Posterior cingulate gyrus (tissue), 11 donors: ENCODE data around the gene EED.

Experiments
- DNase-seq, 10 donors: peaks; one replicate each; pipeline versions ENCODE4 v3.0.0 to v3.0.0-alpha.2; 2020 to 2021; ENCODE audit warnings: mixed read lengths in 3 of 10
- intact Hi-C: fragments of 100-400 bp; cut with DNase I; formaldehyde crosslinking; loops from one replicate; pipeline ENCODE4 v1.15.1; 2023

Gene EED

DNA sequence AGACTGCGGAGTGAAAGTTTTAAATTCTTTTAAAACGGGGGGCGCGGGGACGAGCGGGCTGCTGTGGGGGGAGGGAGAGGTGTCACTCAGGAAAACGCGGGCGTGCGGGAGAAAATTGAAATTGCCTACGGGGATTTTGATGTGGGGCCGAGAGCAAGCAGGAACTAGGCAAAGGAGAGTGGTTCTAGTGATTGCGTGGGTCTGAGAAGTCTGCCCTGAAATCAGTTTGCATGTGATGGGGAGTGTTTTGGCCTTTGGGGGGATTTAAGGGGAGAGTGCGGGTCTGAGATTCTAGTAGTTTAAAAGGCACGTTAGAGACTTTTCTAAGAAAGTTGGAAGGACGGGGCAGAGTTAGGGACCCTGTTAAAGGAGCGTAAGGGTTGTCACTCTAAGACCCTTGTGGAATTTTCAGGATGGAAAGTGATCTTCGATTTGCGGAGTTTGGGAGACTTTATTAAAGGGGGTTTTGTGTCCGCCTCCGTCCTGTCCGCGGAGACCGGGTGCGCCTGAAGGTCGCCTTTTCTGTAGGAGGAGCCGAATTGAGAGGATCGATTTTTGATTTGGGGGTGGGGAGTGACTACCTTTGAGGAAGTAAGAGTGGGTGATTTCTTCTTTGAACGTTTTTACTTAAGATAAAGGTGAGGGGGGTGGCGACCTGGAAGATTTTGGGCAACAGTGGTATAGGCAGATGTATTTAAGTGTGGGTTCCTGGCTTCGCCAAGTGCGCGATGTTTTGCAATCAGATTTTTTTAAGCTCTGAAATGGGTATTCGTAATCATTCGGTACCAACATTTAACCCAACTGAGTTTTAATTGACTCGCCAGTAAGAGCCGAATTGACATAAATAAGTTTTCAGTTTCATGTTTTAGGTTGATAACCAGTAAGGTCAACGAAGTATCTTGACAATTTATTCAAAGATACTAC is 1.1 kb downstream of the EED start:
- DNase-seq, result no peak
- intact Hi-C loops, result loop anchor here (2.0 kb wide), 1 partner anchor 57 kb away; the partner anchor contains the start of gene HIKESHI

DNA sequence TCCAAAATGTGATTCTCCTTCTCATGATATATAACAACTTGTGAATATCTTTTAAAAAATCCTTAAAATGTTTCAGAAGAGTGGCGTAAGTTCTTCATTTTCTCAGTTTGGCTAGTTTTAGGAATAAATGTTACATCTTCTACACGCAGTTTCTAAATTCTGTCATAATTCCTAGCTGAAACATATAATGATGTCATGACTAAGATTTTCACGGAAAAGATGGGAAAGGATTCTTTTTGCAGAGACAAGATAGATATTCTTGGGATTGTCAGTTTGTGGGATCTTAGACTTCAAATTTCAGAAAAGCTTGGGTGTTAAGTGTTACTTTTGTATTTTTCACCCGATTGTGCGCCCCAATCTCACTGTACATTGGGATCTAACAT is 1.7 kb downstream of the EED start:
- DNase-seq, result no peak
- intact Hi-C loops, result no loop called here

DNA sequence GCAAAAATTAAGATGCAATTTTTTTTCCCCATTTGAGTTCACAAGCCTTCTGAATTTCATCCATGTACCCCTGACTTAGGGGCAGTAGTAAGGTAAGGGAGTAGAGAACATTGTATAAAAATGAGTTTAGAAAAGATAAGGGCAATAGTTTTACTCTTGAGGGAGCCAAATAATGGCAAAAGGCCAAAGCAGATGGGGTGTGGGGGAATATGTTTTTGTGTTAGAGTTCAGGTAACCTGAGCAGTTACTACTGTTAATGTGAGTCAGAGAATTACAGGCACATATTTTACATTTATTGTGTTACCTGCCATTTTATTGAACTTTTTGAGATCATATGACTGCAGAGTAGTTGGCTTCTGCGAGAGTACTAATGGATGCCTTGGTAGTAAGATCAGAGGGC is 3.1 kb downstream of the EED start:
- intact Hi-C loops, result no loop called here
- no peak for DNase-seq

DNA sequence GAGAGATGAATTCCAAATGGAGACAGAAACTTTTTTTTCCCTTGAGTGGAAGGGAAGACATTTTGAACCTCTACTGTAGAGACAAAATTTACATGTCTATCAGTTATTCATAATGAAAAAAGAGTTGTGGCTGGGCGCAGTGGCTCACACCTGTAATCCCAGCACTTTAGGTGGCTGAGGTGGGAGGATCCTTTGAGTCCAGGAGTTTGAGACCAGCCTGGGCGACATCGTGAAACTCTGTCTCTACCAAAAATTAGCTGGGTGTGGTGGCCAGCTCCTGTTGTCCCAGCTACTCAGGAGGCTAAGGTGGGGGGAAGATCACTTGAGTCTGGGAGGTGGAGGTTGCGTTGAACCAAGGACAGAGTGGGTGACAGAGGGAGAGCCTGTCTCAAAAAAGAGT is 4.1 kb downstream of the EED start:
- intact Hi-C loops, result no loop called here
- no peak for DNase-seq

DNA sequence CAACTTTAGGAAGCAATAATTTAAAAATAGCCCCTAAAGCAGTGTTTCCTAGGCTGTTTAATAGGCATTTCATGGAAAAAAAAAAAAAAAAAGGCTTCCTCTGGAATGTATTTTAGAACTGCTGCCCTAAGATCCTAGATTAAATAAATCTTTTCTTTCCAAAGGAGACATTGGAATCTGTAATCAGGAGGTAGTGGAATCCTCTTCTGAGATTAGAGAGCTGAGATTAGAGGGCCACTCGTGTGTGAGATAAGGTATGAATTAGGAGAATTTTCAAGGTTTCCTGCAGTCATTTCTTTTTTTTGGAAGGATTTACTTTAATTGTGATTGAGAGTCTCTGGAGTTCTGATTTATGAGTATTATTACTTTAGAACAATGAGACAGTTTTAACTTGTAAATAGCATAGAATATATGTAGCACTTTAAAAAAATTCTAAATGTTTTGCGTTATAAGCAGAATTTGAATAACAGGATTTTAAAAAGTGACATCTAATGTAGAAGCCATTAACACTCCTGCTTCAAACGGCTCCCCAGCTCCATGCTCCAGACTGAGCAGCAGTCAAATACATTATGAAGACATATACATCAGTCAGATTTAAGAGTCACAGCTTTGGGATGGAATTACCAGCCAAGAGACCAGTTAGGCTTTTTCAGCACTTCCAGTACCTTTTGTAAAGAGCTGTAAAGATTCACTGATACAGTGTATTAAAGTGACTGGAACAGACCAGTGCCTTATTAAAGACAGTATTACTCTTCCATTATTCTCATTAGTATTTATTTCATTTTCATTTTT is 5.0 kb downstream of the EED start:
- intact Hi-C loops, result no loop called here
- no peak for DNase-seq

DNA sequence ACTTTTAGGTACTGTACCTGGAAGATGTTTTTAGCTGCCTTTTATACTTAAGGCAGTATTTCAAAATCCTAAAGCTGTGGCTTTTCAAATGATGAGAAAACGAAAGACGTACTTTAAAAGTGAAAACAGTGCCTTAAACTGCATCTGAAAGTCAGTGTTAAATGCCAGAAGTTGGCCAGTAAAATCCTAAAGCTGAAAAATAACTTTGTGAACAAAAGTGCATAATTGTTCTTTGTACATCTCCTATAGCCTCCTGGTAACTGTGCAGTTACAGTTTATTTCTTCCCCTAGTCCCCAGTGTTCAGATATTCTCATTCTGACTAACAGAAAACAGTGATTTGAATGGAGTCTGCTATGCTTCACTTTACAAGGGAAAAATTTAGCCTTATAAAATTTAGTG is 6.8 kb downstream of the EED start:
- intact Hi-C loops, result no loop called here
- no peak for DNase-seq

DNA sequence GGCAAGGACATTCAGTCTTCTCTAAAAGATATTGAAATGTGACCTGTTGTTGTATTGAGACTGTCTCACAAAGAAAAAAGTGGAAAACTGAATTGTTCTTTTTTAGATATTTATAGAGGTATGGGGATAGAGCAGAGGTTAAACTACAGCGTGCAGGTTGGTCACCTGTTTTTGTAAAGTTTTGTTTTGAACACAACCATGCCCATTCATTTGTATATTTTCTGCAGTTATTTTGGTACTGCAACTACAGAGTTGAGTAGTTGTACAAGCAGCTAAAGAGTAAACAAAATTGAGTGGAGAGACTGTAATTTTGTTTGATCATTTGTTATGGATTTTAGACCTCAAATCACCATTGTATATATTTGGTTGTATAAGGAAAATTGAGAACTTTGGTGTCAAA is 11.3 kb downstream of the EED start:
- intact Hi-C loops, result no loop called here
- DNase-seq, result no peak

- intact Hi-C loops, result no loop called here
- no peak for DNase-seq
Measured at GRCh38 chr11:86256608-86257007, 12.1 kb downstream of the EED start.

DNA sequence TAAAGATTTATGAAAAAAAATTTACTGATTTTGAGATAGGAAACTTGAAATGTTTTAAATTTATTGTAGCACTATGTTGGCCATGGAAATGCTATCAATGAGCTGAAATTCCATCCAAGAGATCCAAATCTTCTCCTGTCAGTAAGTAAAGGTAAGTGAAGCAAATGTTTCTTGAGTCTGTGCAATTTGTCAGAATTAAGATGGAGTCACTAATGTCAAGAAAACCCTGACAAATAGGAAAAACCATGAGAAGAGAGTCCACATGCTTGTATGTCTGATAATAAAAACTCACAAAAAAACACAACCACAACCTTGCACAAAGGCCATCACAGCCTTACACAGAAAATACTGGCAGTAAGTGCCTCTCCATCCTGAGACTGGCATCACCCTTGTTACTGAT is 12.9 kb downstream of the EED start:
- DNase-seq, result no peak
- intact Hi-C loops, result no loop called here

- DNase-seq, result no peak
- intact Hi-C loops, result no loop called here
Measured at GRCh38 chr11:86259730-86260129, 15.2 kb downstream of the EED start.

DNA sequence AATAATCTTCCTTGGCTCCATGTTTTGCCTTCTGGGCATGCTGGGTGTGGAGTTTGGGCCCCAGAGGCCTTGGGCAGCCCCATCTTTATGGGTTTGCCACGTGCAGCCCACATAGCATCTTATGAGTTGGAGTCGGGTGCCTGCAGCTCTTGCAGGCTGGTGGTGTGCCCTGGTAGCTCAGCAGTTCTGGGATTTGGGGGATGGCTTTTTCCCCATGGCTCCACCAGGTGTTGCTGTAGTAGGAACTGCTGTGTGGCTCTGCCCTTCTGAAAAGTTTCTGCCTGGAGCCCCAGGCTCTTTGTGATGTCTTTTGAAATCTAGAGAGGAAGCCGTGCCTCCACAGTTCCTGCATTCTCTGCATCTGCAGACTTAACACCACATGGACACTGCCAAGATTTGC is 16.8 kb downstream of the EED start:
- DNase-seq, result peak in 1 of 10 donors; percentile 36
- intact Hi-C loops, result no loop called here

DNA sequence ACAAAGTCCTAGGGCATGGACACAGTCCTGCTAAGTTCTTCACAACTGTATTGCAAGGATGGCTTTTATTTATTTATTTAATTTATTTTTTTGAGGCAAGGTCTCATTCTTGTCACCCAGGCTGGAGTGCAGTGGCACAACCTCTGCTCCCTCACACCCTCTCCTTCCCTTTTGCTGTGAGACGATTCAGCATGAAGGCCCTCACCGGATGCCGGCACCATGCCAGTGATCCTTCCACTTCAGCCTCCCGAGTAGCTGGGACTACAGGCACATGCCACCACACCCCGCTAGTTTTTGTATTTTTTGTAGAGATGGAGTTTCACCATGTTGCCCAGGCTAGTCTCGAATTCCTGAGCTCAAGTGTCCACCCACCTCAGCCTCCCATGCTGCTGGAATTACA is 17.8 kb downstream of the EED start:
- intact Hi-C loops, result no loop called here
- DNase-seq, result peak in 1 of 10 donors; percentile 63

DNA sequence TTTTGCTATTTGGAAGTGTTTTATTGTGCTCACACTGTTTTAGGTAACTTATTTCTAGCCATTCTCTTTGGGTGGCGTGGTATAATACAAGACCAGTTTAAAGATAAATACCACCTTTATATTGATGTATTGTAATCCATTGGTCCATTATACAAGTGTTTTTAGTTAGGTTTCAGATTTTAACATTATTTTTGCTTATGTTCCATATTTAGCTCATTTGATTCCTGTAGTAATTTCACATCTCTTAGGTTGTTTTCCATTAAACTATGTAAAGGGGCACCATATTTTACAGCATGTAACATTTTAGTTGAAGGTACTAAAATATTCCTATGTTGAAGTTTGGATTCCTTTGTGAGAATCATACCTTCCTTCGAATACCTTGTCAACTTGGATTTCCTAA is 20.1 kb downstream of the EED start:
- no peak for DNase-seq
- intact Hi-C loops, result no loop called here

GRCh38 chr11:86265194-86265593 is 20.6 kb downstream of the EED start:
- intact Hi-C loops, result no loop called here
- DNase-seq, result no peak

- no peak for DNase-seq
- intact Hi-C loops, result no loop called here
Measured at GRCh38 chr11:86269645-86270044, 25.1 kb downstream of the EED start.

DNA sequence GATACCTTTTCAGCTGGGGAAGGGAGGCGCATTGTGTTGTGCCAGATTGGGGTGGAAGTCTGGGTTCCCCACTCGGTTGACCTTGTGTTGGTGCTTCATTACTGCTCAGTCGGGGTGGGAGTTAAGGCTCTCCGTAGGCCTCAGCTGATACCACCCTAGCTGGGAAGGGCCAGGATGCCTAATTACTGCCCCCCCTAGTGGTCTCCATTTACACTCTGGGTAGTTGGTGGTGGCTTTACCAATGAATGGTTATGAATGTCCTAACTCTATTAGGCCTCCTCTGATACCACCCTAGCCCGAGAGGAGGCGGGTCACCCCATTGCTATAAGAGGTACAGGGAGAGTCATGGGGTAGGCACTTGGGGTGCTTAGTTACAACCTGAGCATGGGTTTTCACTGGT is 29.9 kb downstream of the EED start:
- intact Hi-C loops, result no loop called here
- no peak for DNase-seq

GRCh38 chr11:86274999-86275398 is 30.4 kb downstream of the EED start:
- DNase-seq, result no peak
- intact Hi-C loops, result no loop called here

DNA sequence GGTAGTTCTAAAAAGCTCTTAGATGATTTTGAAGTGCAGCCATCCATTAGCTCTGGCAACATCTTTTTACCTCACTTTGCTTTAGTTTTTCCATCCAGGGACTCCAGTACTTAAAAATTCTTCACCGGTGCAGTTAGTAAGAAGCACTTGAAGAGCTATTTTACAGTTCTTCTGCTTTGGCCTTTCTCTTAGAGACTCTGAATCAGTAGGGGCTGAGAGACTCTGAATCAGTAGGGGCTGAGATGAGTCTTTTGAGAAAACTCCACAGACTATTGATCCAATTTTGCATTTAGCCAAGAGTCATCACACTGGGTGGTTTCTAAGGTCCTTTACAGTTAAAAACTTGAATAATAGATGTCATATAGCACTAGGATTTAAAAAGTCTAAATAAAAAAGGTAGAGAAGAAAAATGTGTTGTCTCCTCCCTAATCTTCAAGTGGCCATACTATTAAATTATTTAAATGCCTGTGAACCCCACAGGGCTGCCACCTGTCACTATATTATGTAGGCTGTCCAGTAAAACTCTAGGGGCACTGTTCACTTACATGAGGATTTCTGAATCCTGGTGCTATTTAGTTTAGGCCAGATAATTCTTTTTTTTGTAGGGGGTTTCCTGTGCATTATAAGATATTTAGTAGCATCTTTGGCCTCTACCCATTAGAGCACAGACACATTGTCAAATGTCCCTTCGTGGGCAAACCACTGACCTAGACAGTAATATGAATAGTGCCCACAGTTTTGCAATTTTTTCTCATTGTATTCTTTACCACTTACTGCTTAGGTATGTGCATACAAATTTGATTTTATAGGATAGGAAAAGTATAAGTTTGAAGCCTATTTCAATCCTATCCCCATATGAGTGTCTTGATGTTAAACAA is 31.2 kb downstream of the EED start:
- intact Hi-C loops, result no loop called here
- no peak for DNase-seq

DNA sequence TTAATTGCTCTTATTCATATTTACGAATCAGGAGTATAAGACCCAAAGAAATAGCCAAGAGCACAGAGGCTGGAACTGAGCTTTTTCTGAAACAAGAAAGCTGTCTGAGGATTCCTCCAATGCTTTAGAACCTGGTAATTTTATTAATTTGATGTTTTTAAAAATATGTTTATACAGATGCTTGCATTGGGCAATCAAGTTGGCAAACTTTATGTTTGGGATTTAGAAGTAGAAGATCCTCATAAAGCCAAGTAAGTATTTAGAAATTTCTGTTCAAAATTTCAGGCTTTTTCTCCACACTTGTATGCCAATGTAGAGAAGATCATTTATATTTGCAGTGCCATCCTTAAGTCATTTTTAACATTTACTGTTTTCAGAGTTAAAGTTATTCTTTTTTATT is 33.2 kb downstream of the EED start:
- DNase-seq, result no peak
- intact Hi-C loops, result no loop called here

- intact Hi-C loops, result no loop called here
Measured at GRCh38 chr11:86278226-86278625, 33.7 kb downstream of the EED start.

GRCh38 chr11:86279747-86280146 is 35.2 kb downstream of the EED start:
- DNase-seq, result no peak
- intact Hi-C loops, result no loop called here

More at GRCh38 chr11:86278226-86278625, 33.7 kb downstream of the EED start:
- no peak for DNase-seq
